ENCODE results near the gene RNF43. TPM values are rescaled to one million over a fixed set of nuclear protein-coding genes. Genes with fewer than 3 reads are reported as not detected.

The RNF43 gene
- total RNA-seq, 4 donors from 2014 or later, result 6.4 to 13.8 (median 8.1) TPM

- Histone ChIP-seq H3K27me3 (peaks cover 0 to 9% (median 0%) of the 10 kb centered on the region in 4 donors), H3K27ac (no peak overlapping the region), H3K36me3 (no peaks in the 10 kb centered on the region), H3K9me3 (no peaks in the 10 kb centered on the region), H3K4me3 (no peak overlapping the region), H3K4me1 (peaks cover 0 to 12% (median 0%) of the 10 kb centered on the region in 3 donors)
- no peak for DNase-seq
- intact Hi-C loops (cut with DNase I), result no loop called here
- TF ChIP-seq POLR2A (IDR thresholded peaks at IDR 0.05), result no peak
- no peak for TF ChIP-seq CTCF (IDR thresholded peaks at IDR 0.05)
- 67 to 79% methylated on average over 1 of the region's 1 CpG for WGBS, 2 donors
These were observed 4.4 kb upstream of the RNF43 start for GRCh38 chr17:58421711-58422110.

GRCh38 chr17:58420827-58421226 lies 3.5 kb upstream of the RNF43 start:
- peaks cover 0 to 9% (median 0%) of the 10 kb centered on the region in 4 donors for H3K27me3 ChIP-seq
- H3K27ac ChIP-seq, result no peak overlapping the region
- no peak for DNase-seq
- no peak overlapping the region for H3K4me3 ChIP-seq
- 58 to 63% methylated on average over 2 of the region's 2 CpGs for WGBS, 2 donors
- no peaks in the 10 kb centered on the region for H3K9me3 ChIP-seq
- peaks cover 0 to 12% (median 0%) of the 10 kb centered on the region in 3 donors for H3K4me1 ChIP-seq
- intact Hi-C loops (cut with DNase I), result no loop called here
- no peaks in the 10 kb centered on the region for H3K36me3 ChIP-seq
- TF ChIP-seq CTCF (IDR thresholded peaks at IDR 0.05) (no peak), POLR2A (IDR thresholded peaks at IDR 0.05) (no peak)

- 33 to 43% methylated on average over 6 of the region's 6 CpGs for WGBS, 2 donors
- Histone ChIP-seq H3K27ac (peak overlapping the region; percentile 48 to 87 (median 80)), H3K4me3 (peak overlapping the region; percentile 41 to 60 (median 48)), H3K36me3 (no peaks in the 10 kb centered on the region), H3K27me3 (peaks cover 0 to 9% (median 0%) of the 10 kb centered on the region in 4 donors), H3K4me1 (peaks cover 0 to 30% (median 0%) of the 10 kb centered on the region in 3 donors), H3K9me3 (no peaks in the 10 kb centered on the region)
- no peak for TF ChIP-seq CTCF (IDR thresholded peaks at IDR 0.05)
- TF ChIP-seq POLR2A (IDR thresholded peaks at IDR 0.05), result no peak
- DNase-seq, result no peak
- intact Hi-C loops (cut with DNase I), result no loop called here
These were observed 416 bp downstream of the RNF43 start for GRCh38 chr17:58416937-58417299.

- DNase-seq, result no peak
- no peak for TF ChIP-seq CTCF (IDR thresholded peaks at IDR 0.05)
- TF ChIP-seq POLR2A (IDR thresholded peaks at IDR 0.05), result no peak
- Histone ChIP-seq H3K9me3 (no peaks in the 10 kb centered on the region), H3K4me1 (peaks cover 0 to 35% (median 0%) of the 10 kb centered on the region in 3 donors), H3K36me3 (no peaks in the 10 kb centered on the region), H3K4me3 (peak overlapping the region; percentile 41 to 60 (median 48)), H3K27ac (peak overlapping the region; percentile 48 to 87 (median 80)), H3K27me3 (peaks cover 0 to 9% (median 0%) of the 10 kb centered on the region in 4 donors)
- WGBS, 2 donors, result 43 to 66% methylated on average over 4 of the region's 4 CpGs
- intact Hi-C loops (cut with DNase I), result no loop called here
These were observed 938 bp downstream of the RNF43 start for GRCh38 chr17:58416396-58416795.

- 33 to 50% methylated on average over 6 of the region's 6 CpGs for WGBS, 2 donors
- no peaks in the 10 kb centered on the region for H3K36me3 ChIP-seq
- no peaks in the 10 kb centered on the region for H3K9me3 ChIP-seq
- no peak for DNase-seq
- peak overlapping the region; percentile 43 to 87 (median 80) for H3K27ac ChIP-seq
- H3K4me3 ChIP-seq, result peak overlapping the region; percentile 41 to 60 (median 48)
- H3K4me1 ChIP-seq, result peaks cover 0 to 44% (median 0%) of the 10 kb centered on the region in 3 donors
- H3K27me3 ChIP-seq, result peaks cover 0 to 4% (median 0%) of the 10 kb centered on the region in 4 donors
- no peak for TF ChIP-seq POLR2A (IDR thresholded peaks at IDR 0.05)
- TF ChIP-seq CTCF (IDR thresholded peaks at IDR 0.05), result peak in 2 of 6 experiments; percentile 18 to 36
- intact Hi-C loops (cut with DNase I), result no loop called here
These were observed 1.8 kb downstream of the RNF43 start for GRCh38 chr17:58415371-58416055.
